ENCODE data around the gene ATXN3L.

DNA sequence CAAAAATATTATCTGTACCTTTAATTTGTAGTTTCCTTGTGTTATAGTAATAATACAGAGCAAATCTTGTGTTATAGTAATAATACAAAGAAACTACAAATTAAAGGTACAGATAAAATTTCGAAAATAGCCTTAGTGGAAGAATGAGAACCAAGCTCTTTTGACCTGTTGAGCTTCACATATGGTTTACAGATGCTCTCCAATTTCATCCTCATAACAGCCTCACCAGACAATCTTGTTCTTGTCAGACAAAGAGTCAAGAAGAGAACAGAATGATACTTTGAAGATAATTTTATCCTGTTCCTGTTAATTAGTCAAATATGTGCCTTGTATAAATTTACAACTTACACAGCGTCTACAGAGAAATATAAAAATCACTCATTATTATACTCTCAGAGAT, 12.8 kb downstream of the ATXN3L start:
- TF ChIP-seq, protein P1, sequence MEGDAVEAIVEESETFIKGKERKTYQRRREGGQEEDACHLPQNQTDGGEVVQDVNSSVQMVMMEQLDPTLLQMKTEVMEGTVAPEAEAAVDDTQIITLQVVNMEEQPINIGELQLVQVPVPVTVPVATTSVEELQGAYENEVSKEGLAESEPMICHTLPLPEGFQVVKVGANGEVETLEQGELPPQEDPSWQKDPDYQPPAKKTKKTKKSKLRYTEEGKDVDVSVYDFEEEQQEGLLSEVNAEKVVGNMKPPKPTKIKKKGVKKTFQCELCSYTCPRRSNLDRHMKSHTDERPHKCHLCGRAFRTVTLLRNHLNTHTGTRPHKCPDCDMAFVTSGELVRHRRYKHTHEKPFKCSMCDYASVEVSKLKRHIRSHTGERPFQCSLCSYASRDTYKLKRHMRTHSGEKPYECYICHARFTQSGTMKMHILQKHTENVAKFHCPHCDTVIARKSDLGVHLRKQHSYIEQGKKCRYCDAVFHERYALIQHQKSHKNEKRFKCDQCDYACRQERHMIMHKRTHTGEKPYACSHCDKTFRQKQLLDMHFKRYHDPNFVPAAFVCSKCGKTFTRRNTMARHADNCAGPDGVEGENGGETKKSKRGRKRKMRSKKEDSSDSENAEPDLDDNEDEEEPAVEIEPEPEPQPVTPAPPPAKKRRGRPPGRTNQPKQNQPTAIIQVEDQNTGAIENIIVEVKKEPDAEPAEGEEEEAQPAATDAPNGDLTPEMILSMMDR (IDR thresholded peaks at IDR 0.05): no peak
- TF ChIP-seq POLR2A (IDR thresholded peaks at IDR 0.05): no peak

Measured in ovary (tissue), 3 donors.